RWPE1 (cell line): Measurements from ENCODE around the gene REXO4.

Source experiments
- CTCF ChIA-PET: fragments of 350-600 bp; sonication (Branson Sonifier 250); formaldehyde crosslinking; extraction: SDS; loops from one replicate; lab custom pipeline; 2021; lab: Yijun Ruan, JAX
- POLR2A ChIA-PET: fragments of 400-600 bp; formaldehyde crosslinking; extraction: SDS; loops from one replicate; lab custom pipeline; 2020; ENCODE audit warnings: antibody characterized with exemption; ENCODE audit not compliant: low non-redundant PET; lab: Yijun Ruan, JAX
- DNase-seq: peaks from one replicate; pipeline ENCODE4 v3.0.0; 2012; ENCODE audit warnings: low spot score
- H3K27ac ChIP-seq: fragments of 450-650 bp; 2 replicates; pipeline ENCODE4 v1.5.1; 2017
- TF ChIP-seq, protein P1 (sequence below): fragments of 450-650 bp; conservative IDR thresholded peaks from 2 replicates; pipeline ENCODE4 v1.5.1; 2017; ENCODE audit warnings: low read depth, mild to moderate bottlenecking

Gene REXO4

GRCh38 chr9:133389562-133389961, 28.2 kb downstream of the REXO4 start:
- CTCF ChIA-PET, result interaction anchor here (0.6 kb wide), 2 partner anchors 19 to 30 kb away, joined by 3 to 4 read pairs; no protein-coding TSS in a partner anchor
- TF ChIP-seq, protein P1, sequence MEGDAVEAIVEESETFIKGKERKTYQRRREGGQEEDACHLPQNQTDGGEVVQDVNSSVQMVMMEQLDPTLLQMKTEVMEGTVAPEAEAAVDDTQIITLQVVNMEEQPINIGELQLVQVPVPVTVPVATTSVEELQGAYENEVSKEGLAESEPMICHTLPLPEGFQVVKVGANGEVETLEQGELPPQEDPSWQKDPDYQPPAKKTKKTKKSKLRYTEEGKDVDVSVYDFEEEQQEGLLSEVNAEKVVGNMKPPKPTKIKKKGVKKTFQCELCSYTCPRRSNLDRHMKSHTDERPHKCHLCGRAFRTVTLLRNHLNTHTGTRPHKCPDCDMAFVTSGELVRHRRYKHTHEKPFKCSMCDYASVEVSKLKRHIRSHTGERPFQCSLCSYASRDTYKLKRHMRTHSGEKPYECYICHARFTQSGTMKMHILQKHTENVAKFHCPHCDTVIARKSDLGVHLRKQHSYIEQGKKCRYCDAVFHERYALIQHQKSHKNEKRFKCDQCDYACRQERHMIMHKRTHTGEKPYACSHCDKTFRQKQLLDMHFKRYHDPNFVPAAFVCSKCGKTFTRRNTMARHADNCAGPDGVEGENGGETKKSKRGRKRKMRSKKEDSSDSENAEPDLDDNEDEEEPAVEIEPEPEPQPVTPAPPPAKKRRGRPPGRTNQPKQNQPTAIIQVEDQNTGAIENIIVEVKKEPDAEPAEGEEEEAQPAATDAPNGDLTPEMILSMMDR, result no peak

GRCh38 chr9:133389025-133389557, 28.7 kb downstream of the REXO4 start:
- H3K27ac ChIP-seq, result no peak overlapping the region
- CTCF ChIA-PET, result interaction anchor here (0.6 to 0.9 kb wide), 3 partner anchors 19 to 617 kb away, joined by 3 to 4 read pairs (median 3); partner anchors contain the start of gene CACFD1
- DNase-seq, result no peak
- POLR2A ChIA-PET, result interaction anchor here (0.5 to 0.6 kb wide), 2 partner anchors 9 to 41 kb away, joined by 3 read pairs; partner anchors contain the start of genes MED22 and RPL7A
- TF ChIP-seq, protein P1, result no peak

More at GRCh38 chr9:133389562-133389961, 28.2 kb downstream of the REXO4 start:
- no peak overlapping the region for H3K27ac ChIP-seq
- POLR2A ChIA-PET, result interaction anchor here (0.6 kb wide), 2 partner anchors 10 to 29 kb away, joined by 3 to 4 read pairs; no protein-coding TSS in a partner anchor
- no peak for DNase-seq

GRCh38 chr9:133387680-133388079, 30.1 kb downstream of the REXO4 start:
- ChIA-PET CTCF (interaction anchor here (0.6 to 1.5 kb wide), 2 partner anchors 17 to 274 kb away, joined by 4 to 5 read pairs; no protein-coding TSS in a partner anchor), POLR2A (no interaction called here)
- DNase-seq, result peak; percentile 61
- peak overlapping the region; percentile 1; the same call in 1 of the 2 replicates for H3K27ac ChIP-seq
- TF ChIP-seq, protein P1, result no peak

DNA sequence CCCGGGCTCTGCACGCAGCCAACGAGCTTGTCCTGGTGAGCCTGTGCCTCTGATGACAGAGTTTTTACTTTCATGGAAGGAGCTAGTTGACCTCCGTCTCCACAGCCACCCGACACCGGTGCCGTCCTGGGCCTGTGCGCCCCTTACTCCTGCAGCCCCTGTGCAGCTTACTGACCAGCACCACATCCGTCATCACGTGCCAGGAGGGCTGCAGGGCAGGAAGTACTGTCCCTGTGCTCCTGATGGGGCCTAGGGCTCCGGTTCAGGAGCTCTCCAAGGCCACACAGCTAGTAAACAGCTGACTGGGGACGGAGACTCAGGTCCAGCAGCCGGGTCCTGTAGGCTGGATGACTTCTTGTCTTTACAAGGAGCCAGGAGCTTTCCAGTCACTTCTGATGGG, 31.5 kb downstream of the REXO4 start:
- DNase-seq, result no peak
- TF ChIP-seq, protein P1, result no peak
- H3K27ac ChIP-seq, result no peak overlapping the region
- ChIA-PET POLR2A (no interaction called here), CTCF (interaction anchor here (0.5 to 1.5 kb wide), 3 partner anchors 9 to 44 kb away, joined by 3 to 5 read pairs (median 4); no protein-coding TSS in a partner anchor)

- H3K27ac ChIP-seq, result no peak overlapping the region
- no peak for DNase-seq
- POLR2A ChIA-PET, result no interaction called here
- CTCF ChIA-PET, result no interaction called here
- TF ChIP-seq, protein P1, result no peak
These were observed 32.4 kb downstream of the REXO4 start for GRCh38 chr9:133385452-133385851.

DNA sequence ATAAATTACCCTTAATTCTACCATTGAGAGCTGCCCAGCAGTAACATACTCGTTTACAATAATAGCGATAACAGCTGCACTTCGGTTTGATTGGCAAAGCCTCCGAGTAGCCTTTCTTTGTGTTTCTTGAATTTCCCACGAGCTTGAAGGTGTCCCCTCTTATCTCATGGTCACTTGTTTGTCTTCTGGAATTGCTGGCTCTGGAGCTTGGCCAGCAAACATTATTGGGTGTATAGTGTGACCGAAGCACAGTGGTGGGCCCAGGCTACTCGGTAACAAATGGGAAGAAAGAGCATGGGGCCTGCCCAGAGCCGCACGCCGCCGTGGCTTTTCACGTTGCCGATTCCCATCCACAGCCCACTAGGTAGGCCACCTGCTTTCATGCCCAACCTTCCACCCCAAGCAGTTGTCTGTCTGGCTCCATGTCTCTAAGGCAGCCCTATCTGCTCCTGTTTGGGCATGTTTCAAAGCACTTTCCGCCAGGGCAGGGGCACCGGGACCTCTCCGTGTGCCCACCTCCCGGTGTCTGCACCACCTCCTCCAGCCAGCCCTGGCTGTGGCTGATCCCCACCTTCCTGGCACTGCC, 33.0 kb downstream of the REXO4 start:
- no peak for DNase-seq
- no peak overlapping the region for H3K27ac ChIP-seq
- CTCF ChIA-PET, result interaction anchor here (0.6 kb wide), 1 partner anchor 97 kb away, joined by 4 read pairs; no protein-coding TSS in a partner anchor
- POLR2A ChIA-PET, result no interaction called here
- TF ChIP-seq, protein P1, result no peak
